PFSK-1 (cell line): ENCODE results near the gene MAP2K5.

ENCODE experiments used
- FOXP2 ChIP-seq: optimal IDR thresholded peaks from 2 replicates; pipeline ENCODE3; 2011; ENCODE audit warnings: borderline replicate concordance, control low read depth, inconsistent platforms; ENCODE audit not compliant: insufficient read depth; ENCODE audit errors: extremely low read length, extremely low read depth
- POLR2AphosphoS5 ChIP-seq: IDR thresholded peaks from 2 replicates; pipeline ENCODE4 v1.6.1; 2012; ENCODE audit warnings: low read depth, mild to moderate bottlenecking, control low read depth, low read length, moderate library complexity
- SIN3A ChIP-seq: IDR thresholded peaks from 2 replicates; pipeline ENCODE4 v1.6.1; 2012; ENCODE audit warnings: mild to moderate bottlenecking, low read length, moderate library complexity, borderline replicate concordance; ENCODE audit not compliant: insufficient read depth
- TAF1 ChIP-seq: IDR thresholded peaks from 2 replicates; pipeline ENCODE4 v1.6.1; 2012; ENCODE audit warnings: low read length, control low read depth, borderline replicate concordance; ENCODE audit not compliant: insufficient read depth
- TF ChIP-seq, protein P1 (sequence below), 2 experiments: IDR thresholded peaks; 2 replicates each; pipeline versions ENCODE4 v1.6.1 to v1.8.0; 2011 to 2012; ENCODE audit warnings: low read depth in 2 of 2, low read length in 2 of 2, control low read depth in 1 of 2, inconsistent platforms in 1 of 2, mild to moderate bottlenecking in 1 of 2, moderate library complexity in 1 of 2; ENCODE audit not compliant: insufficient read depth in 1 of 2

DNA sequence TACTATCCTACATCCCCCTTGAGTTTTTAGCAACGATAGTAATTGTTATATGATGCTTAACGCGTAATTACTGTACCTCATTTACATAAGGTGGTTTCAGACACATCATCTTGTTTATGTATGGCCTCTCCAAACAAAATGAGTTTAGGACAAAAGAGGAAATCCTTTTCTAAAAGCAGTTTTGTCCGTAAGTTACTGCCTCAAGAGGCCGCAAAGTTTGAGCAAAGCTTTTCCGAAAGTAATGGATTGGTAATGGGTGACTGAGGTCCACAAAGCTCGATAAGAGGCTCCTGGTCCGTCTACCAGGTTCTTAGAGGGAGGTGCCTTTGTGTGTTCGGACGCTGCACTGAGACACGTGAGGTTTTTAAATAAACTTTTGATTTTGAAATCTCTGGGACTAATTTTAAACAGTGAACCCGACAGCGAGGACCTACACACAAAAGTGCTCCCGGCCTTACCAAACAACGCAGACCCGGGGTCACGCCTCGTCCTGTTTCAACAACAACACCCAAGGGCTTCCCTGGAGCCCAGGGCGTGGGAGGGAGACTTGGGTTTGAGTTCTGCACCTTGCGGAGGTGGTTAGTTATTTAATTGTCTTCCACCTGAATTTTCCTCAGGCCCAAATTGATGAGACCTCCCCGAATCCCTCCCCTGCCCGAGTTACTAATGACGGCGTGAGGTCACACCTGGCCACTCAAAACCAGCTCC is 22.0 kb upstream of the MAP2K5 start:
- no peak for TF ChIP-seq POLR2AphosphoS5
- TF ChIP-seq TAF1 = no peak
- TF ChIP-seq, protein P1, sequence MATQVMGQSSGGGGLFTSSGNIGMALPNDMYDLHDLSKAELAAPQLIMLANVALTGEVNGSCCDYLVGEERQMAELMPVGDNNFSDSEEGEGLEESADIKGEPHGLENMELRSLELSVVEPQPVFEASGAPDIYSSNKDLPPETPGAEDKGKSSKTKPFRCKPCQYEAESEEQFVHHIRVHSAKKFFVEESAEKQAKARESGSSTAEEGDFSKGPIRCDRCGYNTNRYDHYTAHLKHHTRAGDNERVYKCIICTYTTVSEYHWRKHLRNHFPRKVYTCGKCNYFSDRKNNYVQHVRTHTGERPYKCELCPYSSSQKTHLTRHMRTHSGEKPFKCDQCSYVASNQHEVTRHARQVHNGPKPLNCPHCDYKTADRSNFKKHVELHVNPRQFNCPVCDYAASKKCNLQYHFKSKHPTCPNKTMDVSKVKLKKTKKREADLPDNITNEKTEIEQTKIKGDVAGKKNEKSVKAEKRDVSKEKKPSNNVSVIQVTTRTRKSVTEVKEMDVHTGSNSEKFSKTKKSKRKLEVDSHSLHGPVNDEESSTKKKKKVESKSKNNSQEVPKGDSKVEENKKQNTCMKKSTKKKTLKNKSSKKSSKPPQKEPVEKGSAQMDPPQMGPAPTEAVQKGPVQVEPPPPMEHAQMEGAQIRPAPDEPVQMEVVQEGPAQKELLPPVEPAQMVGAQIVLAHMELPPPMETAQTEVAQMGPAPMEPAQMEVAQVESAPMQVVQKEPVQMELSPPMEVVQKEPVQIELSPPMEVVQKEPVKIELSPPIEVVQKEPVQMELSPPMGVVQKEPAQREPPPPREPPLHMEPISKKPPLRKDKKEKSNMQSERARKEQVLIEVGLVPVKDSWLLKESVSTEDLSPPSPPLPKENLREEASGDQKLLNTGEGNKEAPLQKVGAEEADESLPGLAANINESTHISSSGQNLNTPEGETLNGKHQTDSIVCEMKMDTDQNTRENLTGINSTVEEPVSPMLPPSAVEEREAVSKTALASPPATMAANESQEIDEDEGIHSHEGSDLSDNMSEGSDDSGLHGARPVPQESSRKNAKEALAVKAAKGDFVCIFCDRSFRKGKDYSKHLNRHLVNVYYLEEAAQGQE (IDR thresholded peaks at IDR 0.05; ENCODE audit: insufficient read depth in 1 of 2, low read depth in 2 of 2, low read length in 2 of 2) = no peak
- no peak for TF ChIP-seq SIN3A
- TF ChIP-seq FOXP2 = no peak
